Measurements from ENCODE around the gene SPTBN5.

- TF ChIP-seq CTCF (IDR thresholded peaks at IDR 0.05; ENCODE audit: low read length) (no peak), EZH2 (IDR thresholded peaks at IDR 0.05; ENCODE audit: borderline replicate concordance, low read length) (no peak)
Measured at GRCh38 chr15:41887893-41888292, 6.0 kb downstream of the SPTBN5 start.
